ENCODE results near the gene CPEB4.
A peak's percentile ranks its signal among the peaks of the same experiment; 100 is the strongest.

Gene CPEB4

DNA sequence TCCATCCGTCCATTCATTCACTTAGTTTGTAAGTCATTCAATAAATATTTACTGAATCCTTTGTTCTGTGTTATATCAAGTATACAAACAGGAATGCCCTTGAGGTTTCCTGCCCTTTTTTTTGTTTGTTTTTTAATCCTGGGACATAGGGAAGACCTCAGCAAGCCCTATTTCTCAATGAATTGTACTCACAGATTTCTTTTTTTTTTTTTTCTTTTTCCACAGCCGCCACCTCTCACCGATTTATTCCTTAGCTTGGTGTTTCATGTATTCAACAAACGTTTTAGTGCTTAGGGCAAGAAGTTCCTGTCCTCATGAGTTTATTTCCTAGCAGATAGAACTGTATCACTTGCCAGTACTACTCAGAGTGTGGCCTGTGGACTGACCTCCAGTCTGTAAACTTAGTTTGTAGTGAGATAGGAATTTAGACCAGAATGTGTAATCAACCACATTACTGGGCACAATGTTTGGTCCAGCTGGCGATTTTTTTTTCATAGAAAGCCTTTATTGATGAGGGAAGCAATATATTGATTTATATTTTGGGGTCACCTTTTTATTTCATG is 65.5 kb downstream of the CPEB4 start:
- no peak for DNase-seq

- no peak for DNase-seq
Measured at GRCh38 chr5:173954671-173955521, 66.7 kb downstream of the CPEB4 start.

DNA sequence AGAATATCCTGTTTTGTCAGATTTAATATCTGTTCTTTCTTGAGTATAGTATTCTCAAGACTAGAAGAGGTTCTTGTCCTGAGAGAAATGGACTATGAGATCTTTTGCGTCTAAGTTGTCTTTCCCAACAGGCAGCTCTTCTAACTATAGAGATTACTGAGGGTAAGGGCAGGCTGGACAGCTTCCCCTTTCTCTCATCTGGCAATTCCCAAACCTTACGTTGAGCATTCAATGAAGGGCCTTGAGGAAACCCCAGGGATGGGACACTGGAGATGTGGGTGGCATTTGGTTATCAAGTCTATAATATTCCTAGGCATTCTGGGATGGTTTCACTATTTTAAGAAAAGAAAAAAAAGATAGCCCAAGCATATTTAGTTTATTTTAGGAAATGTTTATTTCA is 72.8 kb downstream of the CPEB4 start:
- DNase-seq, result no peak

GRCh38 chr5:173961418-173961817 is 73.3 kb downstream of the CPEB4 start:
- DNase-seq, result no peak

DNA sequence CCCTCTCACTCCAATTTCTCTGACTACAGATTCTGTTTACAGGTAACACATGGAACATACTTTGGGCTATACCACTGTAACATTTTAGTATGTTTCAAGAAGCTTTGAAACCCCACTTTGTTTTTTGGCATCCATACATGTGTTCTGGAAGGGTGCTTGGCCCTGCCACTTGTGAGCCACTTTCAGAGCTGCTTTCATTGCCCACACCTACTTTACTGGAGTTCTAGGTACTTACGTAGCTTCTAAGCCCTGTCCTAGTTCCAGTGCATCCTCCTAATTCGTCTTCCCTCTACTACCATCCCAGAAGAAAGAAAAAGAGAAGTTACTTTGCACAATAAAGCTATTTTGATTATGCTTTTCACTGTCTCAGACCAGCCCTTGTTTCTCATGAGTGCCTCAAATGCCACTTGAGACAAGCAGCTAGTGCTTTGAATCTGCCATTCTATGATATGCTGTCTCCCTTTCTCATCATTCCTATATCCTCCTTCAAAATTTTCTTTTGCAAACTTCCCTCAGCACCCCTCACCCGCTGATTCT is 74.4 kb downstream of the CPEB4 start:
- DNase-seq, result no peak

- no peak for DNase-seq
Measured at GRCh38 chr5:173963182-173963838, 75.2 kb downstream of the CPEB4 start.

DNA sequence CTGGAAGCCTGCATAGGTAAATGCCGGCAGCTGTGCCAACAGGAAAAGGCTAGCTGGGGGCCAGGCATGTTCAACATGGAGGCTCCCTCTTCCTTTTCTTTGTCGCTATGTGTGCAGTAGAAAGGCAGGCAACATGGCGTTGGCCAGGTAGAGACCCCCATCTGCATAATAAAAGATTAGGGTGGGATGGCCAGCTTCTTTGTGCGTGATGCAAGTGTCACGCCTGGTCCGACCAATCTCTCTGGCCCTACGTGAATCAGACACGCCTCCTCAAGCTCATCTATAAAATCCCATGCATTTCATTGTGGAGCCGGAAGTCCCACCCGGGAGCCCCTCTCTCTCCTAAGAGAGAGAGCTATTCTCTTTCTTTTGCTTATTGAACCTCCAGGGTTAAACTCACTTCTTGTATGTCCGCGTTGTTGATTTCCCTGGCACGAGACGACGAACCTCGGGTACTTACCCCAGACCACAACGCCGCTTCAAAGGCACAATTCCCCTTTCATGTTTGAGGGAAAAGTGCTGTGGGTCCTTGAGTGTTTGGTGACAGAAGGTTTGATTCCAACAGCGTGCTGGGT is 75.8 kb downstream of the CPEB4 start:
- no peak for DNase-seq

DNA sequence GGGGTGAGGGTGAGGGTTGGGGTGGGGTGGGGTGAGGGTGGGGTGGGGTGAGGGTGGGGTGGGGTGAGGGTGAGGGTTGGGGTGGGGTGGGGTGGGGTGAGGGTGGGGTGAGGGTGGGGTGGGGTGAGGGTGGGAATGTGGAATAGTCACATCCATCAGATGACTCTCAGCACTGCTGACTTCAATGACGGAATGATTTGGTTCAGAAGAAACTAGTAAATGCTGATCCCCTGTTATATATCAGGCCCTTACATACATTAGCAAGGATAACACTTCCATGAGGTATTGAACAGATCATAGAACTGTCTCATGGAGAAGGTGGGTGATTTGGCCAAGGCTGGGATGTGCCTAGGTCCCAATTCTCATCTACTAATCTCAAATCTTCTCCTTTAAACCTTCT is 76.4 kb downstream of the CPEB4 start:
- DNase-seq, result no peak

- no peak for DNase-seq
Measured at GRCh38 chr5:173967241-173967640, 79.1 kb downstream of the CPEB4 start.

DNA sequence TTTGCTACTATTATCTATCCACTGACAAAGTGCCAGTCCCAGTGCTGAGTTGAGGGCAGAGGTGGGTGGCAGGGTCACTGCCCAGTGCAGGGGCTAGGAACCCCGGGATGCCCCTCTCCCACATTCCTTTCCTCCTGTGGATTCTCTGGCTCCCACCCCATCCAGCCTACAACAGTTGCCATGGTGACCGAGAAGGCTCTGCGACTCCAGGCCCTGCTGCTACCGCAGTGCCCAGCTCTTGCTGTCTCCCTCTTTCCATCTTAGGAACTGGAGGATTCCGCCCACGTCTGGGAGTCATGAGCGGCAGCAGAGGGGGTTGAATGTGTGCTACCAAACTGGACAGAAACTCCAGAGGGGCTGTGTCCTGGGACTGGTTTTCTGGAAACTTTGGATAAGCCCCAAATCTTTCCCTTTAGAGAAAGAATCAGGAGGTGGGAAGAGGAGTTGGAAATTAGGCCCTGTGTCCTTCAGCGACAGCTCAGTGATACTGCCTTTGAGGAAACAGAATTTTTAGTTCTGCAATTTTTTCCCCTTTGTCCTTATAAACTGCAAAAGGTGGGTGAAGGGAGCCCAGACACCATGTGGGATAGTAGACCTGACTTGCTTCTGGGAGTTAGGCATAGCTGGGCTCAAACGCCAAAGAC is 80.1 kb downstream of the CPEB4 start:
- no peak for DNase-seq

DNA sequence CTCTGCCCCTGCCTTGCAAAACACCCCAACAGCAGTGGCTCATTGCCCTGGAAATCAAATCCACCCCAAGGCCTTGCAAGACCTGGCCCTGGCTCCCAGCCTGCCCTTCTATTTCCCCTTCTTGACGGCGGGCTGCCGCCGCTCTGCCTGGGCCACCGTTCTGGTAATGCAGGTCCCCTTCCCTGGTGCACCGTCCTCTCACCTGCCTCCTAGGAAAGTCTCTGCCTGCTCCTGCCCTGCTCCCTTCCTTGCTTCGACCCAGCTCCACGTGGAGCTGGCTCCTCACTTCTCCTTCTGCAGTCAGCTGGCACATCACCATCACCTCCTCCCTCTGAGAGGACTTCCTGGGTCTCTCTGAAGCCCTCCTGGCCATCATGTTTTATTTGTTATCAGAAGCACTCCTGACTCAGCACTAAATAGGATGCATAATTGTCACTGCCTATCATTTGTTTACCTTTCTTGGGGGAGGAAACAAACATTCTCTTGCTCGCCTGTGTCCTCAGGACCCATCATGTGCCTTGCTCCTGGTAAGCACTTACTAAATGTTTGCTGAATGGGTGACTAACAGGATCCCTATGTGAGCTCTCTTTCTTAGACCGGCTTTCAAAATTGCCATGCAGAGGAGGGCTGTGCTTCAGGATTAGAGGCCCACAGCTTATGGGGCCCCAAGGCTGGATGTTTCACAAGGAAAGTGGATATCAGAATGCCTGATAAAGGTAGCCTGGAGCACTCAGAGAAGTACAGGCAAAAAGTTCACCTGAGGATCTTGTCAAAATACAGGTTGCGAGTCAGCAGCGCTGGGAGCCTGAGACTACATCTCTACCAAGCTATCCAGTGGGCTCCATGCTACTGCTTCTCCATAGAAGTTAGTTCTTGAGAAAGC is 81.3 kb downstream of the CPEB4 start:
- no peak for DNase-seq

- no peak for DNase-seq
Measured at GRCh38 chr5:173970878-173971650, 82.9 kb downstream of the CPEB4 start.

GRCh38 chr5:173971681-173972345 is 83.7 kb downstream of the CPEB4 start:
- no peak for DNase-seq

DNA sequence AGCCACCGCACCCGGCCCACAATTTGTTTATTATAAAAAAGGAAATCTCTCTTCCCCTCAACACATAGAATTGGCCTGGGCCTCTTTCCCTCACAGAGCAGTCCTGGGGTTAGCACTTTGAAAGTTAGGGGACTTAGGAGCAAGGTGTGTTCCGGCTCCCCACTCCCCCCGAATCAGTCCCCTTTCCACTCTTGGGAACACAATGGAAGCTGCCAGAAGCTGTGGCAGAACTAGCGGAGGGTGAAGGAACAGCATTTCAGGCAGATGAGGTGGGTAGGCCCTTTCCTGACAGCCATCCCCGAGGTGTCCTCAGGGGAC is 84.4 kb downstream of the CPEB4 start:
- no peak for DNase-seq

DNA sequence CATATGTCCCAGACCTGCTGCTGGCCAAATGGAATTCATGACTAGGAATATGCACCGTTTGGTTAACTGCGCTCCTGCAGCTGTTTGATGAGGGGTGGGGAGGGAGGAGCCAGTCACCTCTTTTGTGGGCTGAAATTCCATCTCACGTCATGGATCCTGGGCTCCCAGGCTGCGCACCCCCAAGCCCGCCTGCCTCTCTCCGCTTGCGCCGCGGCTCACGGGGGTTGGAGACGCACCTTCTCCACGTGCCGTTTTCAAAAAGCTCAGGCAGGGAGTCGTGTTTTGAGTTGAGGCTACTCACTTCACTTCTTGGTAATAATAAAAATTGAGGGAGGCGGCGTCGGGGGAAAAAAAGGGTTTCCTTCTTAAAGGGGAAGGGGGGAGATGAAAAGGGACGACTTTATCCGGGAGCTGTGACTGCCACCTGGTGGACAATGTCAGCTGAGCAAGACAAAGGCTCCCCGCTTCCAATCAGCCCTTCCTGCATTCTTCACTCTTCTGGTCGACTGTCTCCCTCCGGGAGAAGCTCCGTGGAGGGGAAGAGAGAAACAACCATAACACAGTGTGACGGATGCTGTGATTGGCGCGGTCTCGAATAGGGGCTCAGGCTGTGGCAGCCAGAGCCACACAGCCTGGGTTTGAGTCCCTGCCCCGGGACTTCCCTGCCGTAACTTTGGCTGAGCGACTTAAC is 84.9 kb downstream of the CPEB4 start:
- peak; percentile 17 for DNase-seq

DNA sequence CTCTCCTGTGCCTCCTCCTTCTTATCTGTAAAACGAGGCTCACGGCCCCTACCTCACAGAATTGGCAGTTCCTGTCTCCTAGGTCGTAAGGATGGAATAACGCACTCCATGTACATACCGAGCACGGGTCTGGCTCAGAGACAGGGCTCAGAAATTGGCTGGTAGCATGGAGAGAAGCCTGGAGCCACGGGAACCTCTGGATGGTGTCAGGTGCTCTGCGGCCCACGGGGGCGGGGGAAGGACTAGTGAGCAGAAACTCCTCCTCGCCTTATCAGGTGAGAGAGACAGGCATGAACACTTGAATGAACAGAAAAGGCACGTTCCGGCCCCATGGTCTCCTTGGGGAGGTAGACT is 85.4 kb downstream of the CPEB4 start:
- no peak for DNase-seq

DNA sequence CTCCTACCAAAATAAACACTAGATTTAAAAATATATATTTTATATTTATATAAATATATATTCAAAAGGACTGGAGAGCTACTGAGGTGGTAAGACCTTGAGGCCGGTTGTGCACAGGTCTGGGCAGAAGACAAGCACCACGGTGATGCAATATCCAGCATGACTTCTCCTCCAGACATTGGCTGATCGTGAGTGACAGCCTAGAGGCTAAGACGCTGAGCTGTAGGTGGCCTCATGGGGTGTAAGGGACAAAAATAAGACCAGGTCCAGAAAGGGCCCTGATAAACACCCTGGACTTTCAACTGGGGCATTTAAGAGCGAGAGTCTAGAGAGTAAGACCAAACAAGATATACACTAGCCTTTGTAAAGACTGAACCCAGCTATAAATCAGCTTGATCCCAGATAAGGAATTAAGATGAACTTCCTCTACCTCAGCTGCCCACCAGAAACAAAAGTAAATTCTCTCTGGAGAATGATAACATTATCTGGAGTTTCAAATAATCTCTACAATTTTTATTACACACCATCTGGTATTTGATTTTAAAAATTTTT is 86.6 kb downstream of the CPEB4 start:
- no peak for DNase-seq

DNA sequence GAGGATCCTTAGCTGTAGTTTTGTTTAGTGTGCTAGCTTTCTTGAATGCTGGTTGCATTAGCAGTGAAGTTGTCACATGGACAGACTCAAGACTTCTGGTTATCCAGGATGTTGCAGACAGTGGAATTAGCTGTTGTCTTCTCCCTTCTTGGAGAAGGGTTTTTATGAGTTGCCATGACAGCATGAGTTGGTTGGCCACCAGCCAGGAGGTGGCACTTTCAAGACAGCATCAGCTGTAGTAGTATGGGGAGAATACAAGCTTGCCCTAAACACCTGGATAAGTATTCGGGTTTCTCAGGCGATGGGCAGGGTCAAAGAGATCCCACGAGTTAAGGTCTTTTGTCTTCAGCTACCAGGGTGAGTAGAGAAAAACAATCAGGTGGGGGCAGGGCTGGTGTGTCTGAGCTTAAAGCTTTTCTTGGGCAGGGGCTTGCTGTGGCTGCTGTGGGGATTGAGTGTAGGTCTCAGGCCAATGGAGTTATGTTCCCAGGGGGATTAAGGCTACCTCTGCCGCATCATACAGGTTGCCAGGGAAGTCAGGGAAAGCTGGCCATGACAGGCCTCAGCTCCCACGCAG is 93.1 kb downstream of the CPEB4 start:
- no peak for DNase-seq

DNA sequence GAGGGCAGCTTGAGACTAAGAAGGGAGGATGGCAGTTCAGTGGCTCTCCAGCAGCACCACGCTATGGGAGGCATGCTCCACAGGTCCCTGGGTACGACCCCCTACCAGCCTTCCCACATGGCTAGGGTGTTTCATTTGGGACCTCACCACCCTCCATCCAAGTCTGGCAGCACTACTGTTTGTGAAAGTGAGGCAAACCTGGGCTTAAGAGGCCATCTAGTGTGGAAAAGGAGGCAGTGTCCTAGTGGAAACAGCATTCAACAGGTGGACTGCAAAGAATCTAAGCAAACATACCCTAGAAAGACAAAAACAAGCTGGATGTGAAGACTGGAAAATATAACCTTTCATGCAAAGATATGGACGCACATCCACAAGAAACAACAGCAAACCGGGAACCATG is 96.1 kb downstream of the CPEB4 start:
- DNase-seq, result no peak
